Amygdala (tissue), 56 donors: Measurements from ENCODE around the gene RLN3.

Source experiments
- DNase-seq, 56 donors: peaks; one replicate each; lab custom pipeline; 2025; lab: John Stamatoyannopoulos, UW

The RLN3 gene

GRCh38 chr19:14073261-14073924 is 45.4 kb downstream of the RLN3 start:
- DNase-seq, result peak in 51 of 56 donors; percentile 15 to 88 (median 60)

- DNase-seq, result peak in 26 of 56 donors; percentile 15 to 67 (median 50)
Measured at GRCh38 chr19:14073925-14074838, 46.2 kb downstream of the RLN3 start.

GRCh38 chr19:14078411-14078810 is 50.5 kb downstream of the RLN3 start:
- DNase-seq, result no peak
